Psoas muscle (tissue), 8 donors: Measurements from ENCODE around the gene DYRK3. TPM values are rescaled to one million over a fixed set of nuclear protein-coding genes. Genes with fewer than 3 reads are reported as not detected.
"Not testable (repeated sequence)": the region's sequence is repeated elsewhere in the genome, so short reads cannot be mapped to it uniquely, and the experiment has no call there.

Experiments
- ATAC-seq, 4 donors: fragments of 200-7000 bp; cut with Tn5 transposase; one replicate each; pipeline ENCODE4 v1.9.1; 2020; ENCODE audit warnings: moderate library complexity in 3 of 4, mild to moderate bottlenecking in 2 of 4
- DNase-seq, 2 donors: peaks; one replicate each; pipeline ENCODE4 v3.0.0-alpha.2; 2020
- H3K27ac ChIP-seq: fragments of 200-600 bp; one replicate; pipeline ENCODE4 v1.8.0; 2022
- H3K27me3 ChIP-seq, 3 donors: fragments of 200-600 bp in 1 of 3; one replicate each; pipeline versions ENCODE4 v1.6.1 to v1.8.0; 2013 to 2022; ENCODE audit warnings: low read length in 2 of 3, mild to moderate bottlenecking in 2 of 3, moderate library complexity in 1 of 3; ENCODE audit not compliant: insufficient read depth in 3 of 3
- H3K36me3 ChIP-seq, 2 donors: fragments of 200-600 bp in 1 of 2; one replicate each; pipeline versions ENCODE4 v1.6.1 to v1.8.0; 2013 to 2022; ENCODE audit warnings: low read depth in 1 of 2, mild to moderate bottlenecking in 1 of 2, moderate library complexity in 1 of 2; ENCODE audit not compliant: insufficient read depth in 1 of 2
- H3K4me1 ChIP-seq: fragments of 200-600 bp; one replicate; pipeline ENCODE4 v1.8.0; 2022
- H3K4me3 ChIP-seq: fragments of 200-600 bp; one replicate; pipeline ENCODE4 v1.8.0; 2022; ENCODE audit warnings: mild to moderate bottlenecking
- H3K9me3 ChIP-seq: fragments of 200-600 bp; one replicate; pipeline ENCODE4 v1.8.0; 2022
- CTCF ChIP-seq: fragments of 200-600 bp; IDR thresholded peaks from one replicate; pipeline ENCODE4 v1.8.0; 2022; ENCODE audit warnings: antibody characterized with exemption
- WGBS, 3 donors: extraction: QIAGEN DNeasy Blood & Tissue Kit; methylation state at CpG; one replicate each; pipeline versions ENCODE4 v1.1.6 to v1.1.7; 2013; 5-methylcytosine and 5-hydroxymethylcytosine counted together
- intact Hi-C, 2 donors: fragments of 100-400 bp; cut with DNase I; formaldehyde crosslinking; loops; one replicate each; pipeline versions ENCODE4 v1.11.0 to v1.14.2; 2022
- polyA plus RNA-seq, 3 donors: library from polyadenylated mRNA; stranded (reverse); fragments of 200-250 nt; gene quantifications; one replicate each; pipeline ENCODE4 v1.2.3, GENCODE V29; 2013
- total RNA-seq, 4 donors: library from RNA; stranded (reverse); fragmentation: NEBNext Ultra II Directional in 2 of 4; extraction: Animal tissue kit (Norgen Biotek cat#: 25700) in 2 of 4; gene quantifications; one replicate each; pipeline versions ENCODE4 v1.2.1 to v1.2.4, GENCODE V29; 2021 to 2023
- donor health status: healthy with polysubstance abuse.
- donor health status: DM: no; HTN: no; CAD: no; lungs with moderate emphysema.
- donor health status: Bipolar disorder and iron deficiency.
- donor health status: healthy.
- donor health status: DM: yes; HTN: yes; CAD: no.
- donor health status: DM: no; HTN: no; CAD: no.
- donor health status: DM: no; HTN: no; CAD: no.
- donor health status: DM: yes; HTN: yes; CAD: no.

Gene DYRK3
- total and polyA plus RNA-seq, 7 donors, result 0.25 to 2.0 (median 1.2) TPM

DNA sequence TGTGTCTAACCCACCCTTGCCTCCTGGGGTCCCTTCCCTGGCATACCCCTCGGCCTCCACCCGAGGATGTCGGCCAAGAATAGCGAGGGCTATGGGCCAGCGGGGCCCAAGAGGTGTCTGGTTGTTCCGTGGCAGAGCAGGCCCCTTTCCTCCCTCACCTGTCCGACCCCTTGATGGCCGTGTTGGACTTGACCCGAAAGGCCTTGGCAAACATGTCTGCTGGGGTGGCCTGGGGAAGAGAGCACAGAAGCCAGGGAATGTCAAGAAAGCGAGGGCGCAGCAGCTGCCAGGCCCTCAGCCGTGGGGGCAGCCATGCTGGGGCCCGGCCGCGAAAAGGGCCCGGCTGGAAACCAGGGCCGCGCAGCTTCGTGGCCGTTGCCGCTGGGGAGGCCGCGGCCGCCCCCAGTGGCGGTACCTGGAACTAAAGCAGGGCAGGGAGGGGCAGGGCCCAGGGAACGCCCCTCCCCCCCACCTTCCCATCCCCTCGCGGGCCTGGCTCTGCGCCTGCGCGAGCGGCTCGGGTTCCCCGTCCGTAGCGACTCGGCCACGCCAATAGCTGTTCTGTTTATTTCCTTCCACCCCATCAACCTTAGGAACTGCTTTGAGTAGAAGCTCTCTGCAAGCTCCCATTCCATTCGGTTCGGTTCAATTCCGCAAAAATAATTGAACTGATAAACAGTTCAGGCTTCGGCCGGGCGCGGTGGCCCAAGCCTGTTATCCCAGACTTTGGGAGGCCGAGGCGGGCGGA is 23.0 kb upstream of the DYRK3 start, which contains the start of gene EIF2D:
Gene EIF2D (minus strand): TSS at position 337 of the 748 bp plus-strand sequence. CDS start 123 bp downstream, at position 214.
- Histone ChIP-seq H3K36me3 (peaks cover 2 to 38% of the 10 kb centered on the region in 2 donors), H3K4me3 (peak within 1 kb of the TSS; percentile 90), H3K9me3 (no peaks in the 10 kb centered on the region), H3K27me3 (no peaks in the 10 kb centered on the region), H3K4me1 (peaks cover 7% of the 10 kb centered on the region), H3K27ac (peak within 1 kb of the TSS; percentile 91)
- peak; percentile 97 for TF ChIP-seq CTCF
- peak; percentile 94 to 98 for DNase-seq
- peak; percentile 99 to 100 (median 100) for ATAC-seq
- intact Hi-C loops, result no loop called here
- WGBS, 3 donors, result 2 to 3% (median 3%) methylated on average over 34 to 48 of the region's 48 CpGs

- H3K36me3 ChIP-seq, H3K4me1 ChIP-seq, H3K27me3 ChIP-seq, intact Hi-C loops, ATAC-seq, H3K9me3 ChIP-seq, H3K4me3 ChIP-seq, DNase-seq, H3K27ac ChIP-seq: not testable (repeated sequence)
- WGBS, 3 donors, result 96 to 100% (median 100%) methylated on average over 2 of the region's 2 CpGs
Observed at GRCh38 chr1:206626396-206626795, 8.9 kb upstream of the DYRK3 start.

GRCh38 chr1:206628916-206629315 is 6.4 kb upstream of the DYRK3 start:
- WGBS, 3 donors, result 0 to 61% (median 0%) methylated on average over 1 of the region's 1 CpG
- DNase-seq (no peak), ATAC-seq (no peak)
- Histone ChIP-seq H3K4me3 (no peak overlapping the region), H3K27ac (no peak overlapping the region), H3K27me3 (no peaks in the 10 kb centered on the region), H3K9me3 (no peaks in the 10 kb centered on the region), H3K4me1 (no peaks in the 10 kb centered on the region), H3K36me3 (no peaks in the 10 kb centered on the region)
- TF ChIP-seq CTCF, result no peak
- intact Hi-C loops, result no loop called here

- peaks cover 10% of the 10 kb centered on the region for H3K4me1 ChIP-seq
- H3K27ac ChIP-seq, result no peak overlapping the region
- H3K4me3 ChIP-seq, result no peak overlapping the region
- TF ChIP-seq CTCF, result peak; percentile 50
- WGBS, 3 donors, result 12 to 22% (median 18%) methylated on average over 4 of the region's 4 CpGs
- DNase-seq, result peak; percentile 36 to 53
- no peak for ATAC-seq
- H3K9me3 ChIP-seq, result no peaks in the 10 kb centered on the region
- no peaks in the 10 kb centered on the region for H3K36me3 ChIP-seq
- intact Hi-C loops, result loop anchor here (5.0 to 10.0 kb wide), 5 partner anchors 176 to 354 kb away; no protein-coding TSS in a partner anchor
- H3K27me3 ChIP-seq, result no peaks in the 10 kb centered on the region
Observed at GRCh38 chr1:206631085-206631509, 4.2 kb upstream of the DYRK3 start.

DNA sequence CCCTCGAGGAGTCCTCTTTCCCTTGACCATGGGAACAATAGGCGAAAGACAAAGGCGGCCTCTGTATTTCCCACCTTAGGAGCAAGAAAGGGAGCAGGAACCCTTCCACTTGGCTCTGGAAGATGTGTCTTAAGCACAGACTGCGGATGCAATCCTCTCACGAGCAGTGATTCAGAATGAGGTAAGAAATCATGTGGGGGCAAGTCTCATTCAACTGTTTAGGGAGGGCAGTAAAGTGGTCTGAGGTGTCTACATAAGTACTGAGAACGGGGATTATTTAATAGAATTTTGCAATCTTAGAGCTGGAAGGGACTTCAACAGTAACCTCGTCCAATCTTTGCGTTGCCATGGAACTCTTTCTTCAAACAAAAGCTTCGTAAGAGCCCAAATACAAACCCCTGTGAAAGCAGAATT is 1.6 kb upstream of the DYRK3 start:
- no peaks in the 10 kb centered on the region for H3K27me3 ChIP-seq
- H3K27ac ChIP-seq, result no peak overlapping the region
- WGBS, 3 donors, result 48 to 61% (median 55%) methylated on average over 9 of the region's 9 CpGs
- no peak overlapping the region for H3K4me3 ChIP-seq
- intact Hi-C loops, result loop anchor here (1.0 to 10.0 kb wide), 9 partner anchors 25 to 351 kb away; no protein-coding TSS in a partner anchor
- H3K4me1 ChIP-seq, result peaks cover 18% of the 10 kb centered on the region
- no peak for TF ChIP-seq CTCF
- H3K36me3 ChIP-seq, result no peaks in the 10 kb centered on the region
- ATAC-seq (peak in 1 of 4 donors; percentile 4), DNase-seq (no peak)
- no peaks in the 10 kb centered on the region for H3K9me3 ChIP-seq
